CD4-positive, alpha-beta T cell treated with Interleukin-17A for 4 hours (primary cell): Measurements from ENCODE around the gene C4BPA.

ENCODE experiments used
- DNase-seq: peaks from one replicate; pipeline ENCODE4 v3.0.0-alpha.2; 2020; ENCODE audit warnings: mixed read lengths

C4BPA gene

GRCh38 chr1:207194197-207194596 is 90.2 kb downstream of the C4BPA start:
- DNase-seq: no peak
